Kidney epithelial cell (primary cell): ENCODE results near the gene PDK4. TPM values are rescaled to one million over a fixed set of nuclear protein-coding genes. Genes with fewer than 3 reads are reported as not detected.

Source experiments
- DNase-seq: peaks from one replicate; pipeline ENCODE4 v3.0.0-alpha.2; 2010; ENCODE audit warnings: low read depth
- H3K27me3 ChIP-seq: 2 replicates; pipeline ENCODE4 v1.6.0; 2011; ENCODE audit warnings: low read length; ENCODE audit not compliant: control insufficient read depth, insufficient read depth
- H3K36me3 ChIP-seq: 2 replicates; pipeline ENCODE4 v1.5.1; 2011; ENCODE audit warnings: low read length; ENCODE audit not compliant: control insufficient read depth, insufficient read depth
- H3K4me3 ChIP-seq: 2 replicates; pipeline ENCODE4 v1.5.1; 2011; ENCODE audit warnings: low read depth, mild to moderate bottlenecking, control low read depth, low read length
- total RNA-seq: library from RNA; depleted of rRNA; stranded (reverse); fragments of >200 nt; gene quantifications from 2 replicates; pipeline ENCODE4 v1.2.3, GENCODE V29; 2015
- TF ChIP-seq, protein P1 (sequence below): IDR thresholded peaks from 2 replicates; pipeline ENCODE4 v1.5.1; 2011; ENCODE audit warnings: mild to moderate bottlenecking, moderate library complexity, low read length, control low read depth, inconsistent platforms; ENCODE audit not compliant: insufficient read depth, poor library complexity, severe bottlenecking

PDK4 gene
- total RNA-seq, 1 donor from 2014 or later = 0.42 TPM

DNA sequence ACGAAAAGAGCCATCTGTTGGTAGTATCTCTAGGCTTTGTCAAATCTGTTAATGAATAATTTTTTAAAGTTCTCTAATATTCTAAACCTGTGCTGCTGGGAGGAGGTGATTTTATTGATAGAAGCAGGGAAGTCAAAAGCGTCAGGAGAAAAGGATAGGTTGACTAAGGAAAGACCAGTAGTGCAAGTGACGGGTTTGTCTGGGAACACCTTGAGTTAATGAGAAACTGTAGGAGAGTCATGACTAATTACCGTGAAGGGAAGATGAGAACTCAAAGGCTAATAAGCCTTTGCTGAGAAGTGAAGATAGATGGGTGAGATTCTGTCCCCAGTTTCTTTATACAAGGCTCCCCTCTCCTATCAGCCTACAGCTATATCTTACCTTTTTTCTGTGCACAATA is 5.0 kb upstream of the PDK4 start:
- Histone ChIP-seq H3K36me3 (no peaks in the 10 kb centered on the region), H3K4me3 (no peak overlapping the region), H3K27me3 (no peaks in the 10 kb centered on the region)
- no peak for DNase-seq
- TF ChIP-seq, protein P1, sequence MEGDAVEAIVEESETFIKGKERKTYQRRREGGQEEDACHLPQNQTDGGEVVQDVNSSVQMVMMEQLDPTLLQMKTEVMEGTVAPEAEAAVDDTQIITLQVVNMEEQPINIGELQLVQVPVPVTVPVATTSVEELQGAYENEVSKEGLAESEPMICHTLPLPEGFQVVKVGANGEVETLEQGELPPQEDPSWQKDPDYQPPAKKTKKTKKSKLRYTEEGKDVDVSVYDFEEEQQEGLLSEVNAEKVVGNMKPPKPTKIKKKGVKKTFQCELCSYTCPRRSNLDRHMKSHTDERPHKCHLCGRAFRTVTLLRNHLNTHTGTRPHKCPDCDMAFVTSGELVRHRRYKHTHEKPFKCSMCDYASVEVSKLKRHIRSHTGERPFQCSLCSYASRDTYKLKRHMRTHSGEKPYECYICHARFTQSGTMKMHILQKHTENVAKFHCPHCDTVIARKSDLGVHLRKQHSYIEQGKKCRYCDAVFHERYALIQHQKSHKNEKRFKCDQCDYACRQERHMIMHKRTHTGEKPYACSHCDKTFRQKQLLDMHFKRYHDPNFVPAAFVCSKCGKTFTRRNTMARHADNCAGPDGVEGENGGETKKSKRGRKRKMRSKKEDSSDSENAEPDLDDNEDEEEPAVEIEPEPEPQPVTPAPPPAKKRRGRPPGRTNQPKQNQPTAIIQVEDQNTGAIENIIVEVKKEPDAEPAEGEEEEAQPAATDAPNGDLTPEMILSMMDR = no peak

DNA sequence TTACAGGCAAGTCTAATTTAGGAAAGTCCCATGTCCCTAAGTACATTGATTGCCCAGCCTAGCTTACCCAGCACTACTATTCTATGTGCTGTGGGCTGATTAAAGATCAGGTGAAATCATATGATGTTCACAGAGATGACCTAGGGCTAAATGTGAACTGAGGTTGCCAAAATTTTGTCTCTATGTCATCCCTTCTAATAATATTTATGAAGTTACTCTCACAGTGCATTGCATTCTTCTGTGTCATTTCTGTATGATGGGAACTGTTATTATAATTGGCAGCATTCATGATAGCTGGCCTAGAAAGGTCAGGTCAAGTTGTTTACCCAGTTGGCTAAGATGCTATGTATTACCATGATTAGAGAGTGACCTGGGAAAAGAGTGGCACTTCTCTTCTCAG is 2.8 kb upstream of the PDK4 start:
- no peak for DNase-seq
- Histone ChIP-seq H3K27me3 (no peaks in the 10 kb centered on the region), H3K4me3 (no peak overlapping the region), H3K36me3 (no peaks in the 10 kb centered on the region)
- TF ChIP-seq, protein P1 = no peak

DNA sequence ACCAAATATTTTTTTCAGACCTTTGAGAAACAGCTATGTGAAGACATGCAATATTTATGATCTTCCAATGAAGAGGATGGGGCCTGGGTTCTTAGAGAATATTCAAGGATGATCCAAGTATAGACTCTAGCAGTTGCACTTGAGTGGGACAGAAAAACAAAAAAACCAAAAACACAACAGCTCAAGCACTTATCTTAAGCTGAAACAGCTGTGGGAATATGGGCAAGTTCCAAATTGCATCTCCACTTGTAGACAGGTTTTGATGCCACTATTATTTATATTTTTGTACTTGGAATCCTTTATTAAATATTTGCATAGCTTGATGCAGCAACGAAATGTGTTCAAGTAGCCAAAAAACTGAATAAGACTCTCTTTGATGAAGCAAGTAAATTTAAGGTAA is 2.2 kb upstream of the PDK4 start:
- Histone ChIP-seq H3K27me3 (no peaks in the 10 kb centered on the region), H3K36me3 (no peaks in the 10 kb centered on the region), H3K4me3 (no peak overlapping the region)
- DNase-seq = no peak
- TF ChIP-seq, protein P1 = no peak

DNA sequence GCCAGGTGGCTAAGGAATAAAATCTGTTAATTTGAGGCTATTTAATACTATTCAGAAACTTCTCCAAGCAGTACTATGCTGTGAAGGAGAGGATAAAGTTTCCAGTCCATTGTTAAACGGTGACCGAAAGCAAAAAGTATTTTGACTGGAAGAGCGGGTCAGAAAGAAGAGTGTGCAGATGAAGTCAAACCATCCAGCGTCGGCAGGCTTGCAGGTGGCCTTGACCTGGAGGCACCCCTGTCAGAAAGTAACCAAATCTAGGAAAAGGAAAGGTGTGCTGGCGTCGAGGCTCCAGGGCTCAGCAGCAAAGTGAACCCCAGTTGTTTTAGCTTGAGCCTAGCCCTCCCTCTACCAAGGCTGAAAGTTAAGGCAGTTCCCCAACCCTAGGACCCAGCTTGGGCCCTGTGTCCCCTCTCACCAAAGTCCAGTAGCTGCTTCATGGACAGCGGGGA is 544 bp downstream of the PDK4 start:
- H3K4me3 ChIP-seq = peak overlapping the region; percentile 47
- TF ChIP-seq, protein P1 = no peak
- no peaks in the 10 kb centered on the region for H3K36me3 ChIP-seq
- no peaks in the 10 kb centered on the region for H3K27me3 ChIP-seq
- DNase-seq = no peak

DNA sequence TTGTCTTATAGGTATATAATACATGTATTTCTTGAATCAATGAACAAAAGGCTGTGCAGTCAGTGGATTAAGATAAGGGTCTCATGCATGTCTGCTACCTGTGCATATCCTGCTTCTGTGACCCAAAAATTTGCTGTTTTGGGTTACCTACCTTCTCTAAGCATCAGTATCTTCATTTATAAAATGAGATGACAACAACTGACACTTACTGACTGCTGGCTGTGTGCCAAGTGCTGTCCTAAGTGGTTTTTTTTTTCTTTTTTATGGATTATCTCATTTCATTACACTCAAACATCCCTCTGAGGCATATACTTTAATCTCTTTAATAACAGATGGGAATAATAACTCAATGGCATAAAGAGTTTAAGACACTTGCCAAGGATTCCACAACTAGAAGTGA is 2.1 kb downstream of the PDK4 start:
- Histone ChIP-seq H3K36me3 (no peaks in the 10 kb centered on the region), H3K4me3 (no peak overlapping the region), H3K27me3 (no peaks in the 10 kb centered on the region)
- TF ChIP-seq, protein P1 = no peak
- no peak for DNase-seq

DNA sequence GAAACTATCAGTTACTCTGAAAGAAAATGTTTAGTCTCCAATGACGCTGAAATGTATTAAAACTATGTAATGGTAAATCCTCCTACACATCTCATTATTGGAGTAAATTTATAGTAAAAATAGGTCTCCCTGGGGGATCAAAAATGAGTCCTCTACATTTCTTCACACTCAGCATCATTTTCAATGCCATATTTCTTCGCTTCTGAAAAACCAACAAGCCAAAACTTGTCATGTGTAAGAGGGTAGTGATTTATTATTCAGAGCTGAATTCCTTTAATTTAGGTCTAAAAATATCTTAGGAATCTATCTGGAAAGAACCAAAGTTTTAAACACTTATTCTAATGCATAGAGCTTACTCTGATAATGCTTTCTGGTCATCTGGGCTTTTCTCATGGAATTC is 3.0 kb downstream of the PDK4 start:
- TF ChIP-seq, protein P1 = no peak
- Histone ChIP-seq H3K4me3 (no peak overlapping the region), H3K27me3 (no peaks in the 10 kb centered on the region), H3K36me3 (no peaks in the 10 kb centered on the region)
- DNase-seq = no peak
